ENCODE results near the gene SEC24D.

The SEC24D gene

DNA sequence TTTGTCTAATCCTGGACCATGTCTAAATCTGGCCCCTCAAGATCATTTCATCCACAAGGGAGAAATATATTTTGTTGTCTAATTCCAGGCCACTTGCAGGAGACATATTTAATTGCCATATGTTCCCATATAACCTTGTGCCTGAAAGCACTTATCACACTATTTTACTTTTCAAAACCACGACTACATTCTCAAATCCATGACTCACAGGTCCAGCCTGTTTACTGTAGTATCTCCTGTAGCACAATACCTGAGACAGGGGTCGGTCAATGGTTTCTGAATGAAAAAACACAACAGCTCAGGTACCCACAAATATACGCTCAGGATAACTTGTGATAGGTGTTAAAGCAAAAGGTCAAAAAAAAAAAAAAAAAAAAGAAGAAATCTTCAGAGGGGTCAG, 60.9 kb downstream of the SEC24D start:
- H3K4me3 ChIP-seq (ENCODE audit: low read depth, low read length): no peak overlapping the region

DNA sequence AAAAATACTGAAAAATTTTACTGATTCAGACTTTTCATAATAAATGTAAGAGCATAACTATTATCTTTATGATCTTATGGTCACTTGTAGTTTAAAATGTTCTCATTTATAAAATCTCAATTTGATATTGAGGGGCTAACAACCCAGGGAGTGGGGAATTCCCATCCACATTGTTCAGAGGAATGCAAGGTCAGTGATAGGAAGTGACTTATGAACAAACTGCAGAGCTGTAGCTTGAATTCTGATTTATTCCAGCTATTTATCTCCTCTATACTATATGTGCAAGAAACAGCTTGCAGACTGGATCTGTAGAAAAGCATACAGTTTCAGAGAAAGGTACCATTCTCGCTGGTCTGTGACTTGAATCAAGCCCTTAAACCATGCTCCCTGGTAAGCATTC, 61.6 kb downstream of the SEC24D start:
- H3K4me3 ChIP-seq (ENCODE audit: low read depth, low read length): no peak overlapping the region

DNA sequence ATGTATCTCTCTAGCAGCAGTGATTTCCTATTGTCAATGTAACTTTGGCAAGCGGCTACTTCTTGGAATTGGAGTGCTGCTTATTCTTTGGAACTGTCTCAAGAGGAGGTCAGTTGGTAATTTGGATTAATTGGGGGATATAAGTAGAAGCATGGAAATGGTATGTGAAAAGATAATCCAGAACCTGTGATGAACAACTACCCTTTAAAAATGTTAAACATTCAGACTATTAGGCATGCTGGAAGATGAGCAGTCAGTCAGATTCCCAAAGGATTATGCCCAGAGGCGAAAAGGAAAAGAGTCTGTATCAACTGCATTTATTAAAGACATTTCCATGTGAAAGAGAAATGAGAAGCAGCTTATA, 62.5 kb downstream of the SEC24D start:
- H3K4me3 ChIP-seq (ENCODE audit: low read depth, low read length): no peak overlapping the region

DNA sequence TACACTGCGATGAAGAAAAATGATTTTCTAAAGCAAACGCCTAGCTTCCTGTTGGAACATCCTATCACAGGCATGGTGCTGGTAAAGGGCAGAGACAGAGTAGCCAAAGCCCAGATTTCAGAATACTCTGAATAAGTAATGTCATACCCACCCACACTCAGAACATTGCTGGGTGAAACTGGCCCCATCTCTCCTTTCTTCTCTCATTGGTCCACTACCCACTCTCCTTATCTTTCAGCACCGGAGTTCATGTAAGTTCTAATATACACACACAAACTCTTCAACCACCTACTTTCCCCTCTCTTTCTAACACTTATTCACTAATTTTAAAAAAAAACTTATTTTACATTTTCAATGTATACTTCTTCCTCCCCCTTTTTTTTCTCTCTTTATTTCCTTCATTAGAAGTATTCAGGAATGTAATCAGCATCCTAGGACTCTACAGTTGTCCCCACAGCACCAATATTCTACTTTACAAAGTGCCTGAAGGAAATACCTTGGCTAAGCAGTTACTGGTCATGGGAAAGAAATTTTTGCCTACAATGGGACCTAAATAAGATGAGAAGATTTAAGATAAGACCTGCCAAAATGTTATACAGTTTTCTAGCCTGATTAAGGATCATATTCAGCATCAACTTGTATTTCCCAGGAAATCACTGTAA, 63.0 kb downstream of the SEC24D start:
- H3K4me3 ChIP-seq (ENCODE audit: low read depth, low read length): no peak overlapping the region

DNA sequence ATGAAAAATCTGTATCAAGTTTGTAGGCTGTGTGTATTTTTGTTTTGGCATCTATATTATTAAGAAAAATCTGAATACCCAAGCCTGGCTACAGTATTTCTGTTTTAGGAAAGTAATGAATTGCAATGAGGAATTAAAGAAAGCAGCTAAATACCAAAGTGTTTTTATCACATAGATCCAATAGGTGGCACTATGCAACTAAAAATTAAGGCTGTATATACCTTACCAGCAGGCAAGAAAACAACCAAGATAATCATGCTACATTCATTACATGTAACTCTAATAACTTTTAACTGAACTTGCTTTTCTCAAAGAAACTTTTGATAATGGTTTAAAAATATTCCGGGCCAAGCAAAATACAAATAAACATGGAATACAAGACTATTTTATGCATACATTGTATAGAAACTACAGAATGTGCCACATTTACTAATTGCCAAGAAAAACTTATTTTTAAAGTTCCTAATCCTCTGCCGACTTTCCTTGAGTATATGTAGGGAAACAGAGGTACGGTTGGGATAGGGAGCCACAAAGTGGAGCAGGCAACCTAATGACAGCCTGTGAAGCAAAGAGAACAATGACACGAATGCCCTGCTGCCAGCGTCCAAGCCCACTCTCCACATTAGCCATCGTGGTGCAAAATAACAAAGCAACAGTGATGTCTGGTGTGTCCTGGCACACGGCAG, 63.7 kb downstream of the SEC24D start:
- no peak overlapping the region for H3K4me3 ChIP-seq (ENCODE audit: low read depth, low read length)

DNA sequence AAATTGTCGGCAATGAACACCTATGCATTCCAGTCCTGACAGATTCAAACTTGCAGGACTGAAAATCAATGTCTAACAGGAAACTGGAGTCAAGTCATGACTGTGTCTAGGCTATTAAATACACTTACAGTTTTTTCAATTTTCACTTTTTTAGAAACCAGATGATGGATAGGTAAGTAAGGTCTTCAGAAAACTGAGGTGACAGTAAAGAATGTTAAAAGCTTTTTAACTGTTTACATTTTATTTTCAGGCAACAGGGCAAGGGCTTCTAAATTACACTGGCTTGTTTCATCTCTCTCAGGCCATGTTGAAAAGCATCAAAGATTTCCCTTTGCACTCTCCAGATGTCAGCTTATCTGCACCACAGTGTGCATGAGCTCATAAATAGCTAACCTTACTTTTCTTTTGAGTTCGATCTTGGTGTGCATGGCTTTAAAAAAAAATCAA, 65.2 kb downstream of the SEC24D start:
- no peak overlapping the region for H3K4me3 ChIP-seq (ENCODE audit: low read depth, low read length)

DNA sequence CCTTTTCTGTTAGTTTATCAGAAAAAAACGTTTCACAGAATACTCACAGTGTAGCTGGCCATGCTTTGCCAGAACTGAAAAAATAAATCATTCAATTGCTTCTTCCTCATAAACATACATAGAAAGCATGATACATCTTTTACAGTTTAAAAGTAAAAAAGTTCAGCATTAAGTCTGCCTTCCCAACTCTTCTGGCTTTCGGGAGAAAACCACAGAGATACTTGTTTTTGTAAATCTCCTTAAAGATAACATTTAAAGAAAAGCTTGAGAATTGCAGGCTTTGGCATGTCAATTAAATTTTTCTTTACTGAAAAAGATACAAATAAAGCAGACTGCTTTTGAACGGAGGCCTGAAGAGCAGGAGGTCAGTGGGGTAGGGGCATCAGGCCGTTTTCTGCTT, 66.8 kb downstream of the SEC24D start:
- no peak overlapping the region for H3K4me3 ChIP-seq (ENCODE audit: low read depth, low read length)

DNA sequence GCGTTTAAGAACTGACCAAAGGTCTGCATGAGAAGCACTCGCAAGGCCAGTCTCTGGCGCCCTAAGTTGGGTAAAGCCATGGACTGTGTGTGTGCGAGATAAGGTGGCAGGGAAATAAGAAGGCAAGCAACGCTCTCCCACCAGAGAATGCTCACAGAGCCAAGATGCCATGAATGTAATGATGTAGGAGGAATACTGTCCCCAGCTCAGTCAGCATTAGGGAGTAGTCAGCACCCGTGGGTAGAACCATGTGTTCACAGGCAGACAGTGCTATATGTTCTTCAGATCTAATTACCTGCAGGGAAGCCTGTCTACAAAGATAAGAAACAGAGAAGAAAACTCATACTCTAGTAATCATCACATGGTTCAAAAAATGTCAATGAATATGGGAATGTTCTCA, 68.8 kb downstream of the SEC24D start:
- no peak overlapping the region for H3K4me3 ChIP-seq (ENCODE audit: low read depth, low read length)

DNA sequence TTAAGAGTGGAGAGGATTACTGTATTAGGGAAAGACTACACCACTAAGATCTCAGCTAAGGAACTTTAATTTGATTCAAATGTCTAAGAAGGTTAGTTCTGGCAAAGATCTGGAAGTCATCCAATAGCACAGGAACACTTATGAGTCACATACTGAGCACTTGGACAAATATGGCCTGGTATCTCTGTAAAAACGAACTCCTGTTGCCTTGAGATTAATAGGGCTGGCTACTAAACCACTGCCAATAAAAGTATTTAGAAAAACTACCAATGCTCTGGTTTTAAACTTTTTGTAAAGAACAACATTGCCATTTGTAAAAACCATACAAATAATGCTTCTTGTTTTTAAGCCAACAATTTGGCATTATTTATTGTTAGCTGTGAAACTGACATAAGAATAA, 70.5 kb downstream of the SEC24D start:
- H3K4me3 ChIP-seq (ENCODE audit: low read depth, low read length): no peak overlapping the region

DNA sequence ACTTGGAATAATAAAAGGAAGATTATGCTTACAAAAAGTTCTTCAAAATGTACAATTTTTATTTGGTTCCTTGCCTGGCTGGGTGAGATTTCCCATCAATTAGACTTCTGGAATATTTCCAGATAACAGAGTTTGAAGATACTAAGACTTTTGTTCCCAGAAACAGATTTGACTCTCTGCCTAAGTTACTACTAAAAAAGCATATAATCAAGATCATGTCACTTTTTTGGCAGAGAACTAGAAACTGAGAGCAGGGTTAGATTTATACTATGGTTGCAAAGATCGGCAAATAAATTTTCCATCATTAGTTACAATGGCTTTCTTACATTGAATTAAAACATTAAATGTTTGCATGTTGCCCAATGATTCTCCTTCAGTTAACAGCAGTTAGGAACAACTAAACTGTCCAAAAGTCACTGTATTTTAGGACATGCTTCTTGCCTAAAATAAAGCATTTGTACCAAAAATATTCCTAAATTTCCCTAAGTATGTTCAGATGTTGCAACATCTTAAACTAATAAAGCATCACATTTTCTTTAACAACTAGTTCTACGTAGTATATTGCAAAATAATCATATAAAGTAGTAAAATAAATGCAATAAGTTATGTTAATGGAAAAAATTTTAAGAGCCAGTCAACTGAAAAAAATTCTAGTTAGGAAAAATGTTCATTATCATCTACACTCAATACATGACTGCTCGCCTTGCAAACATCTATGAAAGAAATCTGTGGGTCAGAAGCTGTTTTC, 73.0 kb downstream of the SEC24D start:
- no peak overlapping the region for H3K4me3 ChIP-seq (ENCODE audit: low read depth, low read length)

DNA sequence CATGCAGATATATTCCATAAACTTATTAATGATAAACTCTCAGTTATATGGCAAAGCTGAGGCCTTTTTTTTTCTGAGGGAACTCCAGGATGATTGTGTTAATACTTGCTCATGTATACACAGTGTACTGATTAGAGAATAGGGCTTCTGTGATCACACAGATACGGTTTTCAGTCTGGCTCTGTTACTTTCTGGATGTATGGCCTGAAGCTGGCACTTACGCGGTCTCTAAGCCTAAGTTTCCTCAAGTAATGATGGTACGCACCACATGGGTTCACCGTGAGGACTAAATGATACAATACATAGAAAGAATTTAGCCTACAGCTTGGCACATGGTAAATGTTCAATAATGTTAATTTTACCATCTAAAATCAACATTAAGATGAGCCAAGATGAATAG, 73.8 kb downstream of the SEC24D start:
- H3K4me3 ChIP-seq (ENCODE audit: low read depth, low read length): no peak overlapping the region

DNA sequence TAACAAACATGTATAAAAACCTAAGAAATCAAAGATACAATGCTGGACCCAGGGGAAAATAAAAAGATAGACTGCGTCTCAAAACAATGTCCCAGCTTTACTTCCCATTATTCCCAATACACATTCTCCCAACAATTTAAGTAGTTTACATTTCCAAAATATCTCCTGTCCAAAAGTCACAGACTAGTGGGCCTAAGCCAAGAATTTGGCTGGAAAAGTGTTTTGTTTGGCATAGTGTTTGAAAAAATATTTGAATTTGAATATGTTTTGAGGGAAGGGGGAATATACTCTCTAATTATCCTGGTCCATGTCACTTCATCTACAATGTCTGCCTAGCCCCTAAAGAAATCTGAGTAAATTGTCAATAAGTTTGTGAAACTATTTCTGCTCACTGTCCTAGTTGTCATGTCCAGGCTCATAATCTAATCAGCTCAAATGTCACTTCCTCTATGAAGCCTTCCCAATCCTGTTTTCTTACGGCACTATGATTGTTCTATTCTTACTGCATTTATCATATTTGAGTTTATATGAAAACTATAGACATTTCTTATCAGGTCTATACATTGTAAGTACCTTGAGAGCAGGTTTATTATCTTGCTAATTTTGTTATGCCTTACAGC, 74.4 kb downstream of the SEC24D start:
- no peak overlapping the region for H3K4me3 ChIP-seq (ENCODE audit: low read depth, low read length)

DNA sequence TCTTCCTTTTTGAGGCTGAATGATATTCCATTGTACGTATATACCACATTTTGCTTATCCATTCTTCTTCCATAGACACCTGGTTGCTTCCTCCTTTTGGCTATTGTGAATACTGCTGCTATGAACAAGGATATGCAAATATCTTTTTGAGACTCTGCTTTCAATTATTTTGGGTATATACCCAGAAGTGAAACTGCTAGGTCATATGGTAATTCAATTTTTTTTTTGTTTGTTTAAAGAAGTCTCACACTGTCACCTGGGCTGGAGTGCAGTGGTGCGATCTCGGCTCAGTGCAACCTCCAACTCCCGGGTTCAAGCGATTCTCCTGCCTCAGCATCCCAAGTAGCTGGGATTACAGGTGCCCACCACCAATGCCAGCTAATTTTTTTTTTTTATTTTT, 75.4 kb downstream of the SEC24D start:
- no peak overlapping the region for H3K4me3 ChIP-seq (ENCODE audit: low read depth, low read length)

DNA sequence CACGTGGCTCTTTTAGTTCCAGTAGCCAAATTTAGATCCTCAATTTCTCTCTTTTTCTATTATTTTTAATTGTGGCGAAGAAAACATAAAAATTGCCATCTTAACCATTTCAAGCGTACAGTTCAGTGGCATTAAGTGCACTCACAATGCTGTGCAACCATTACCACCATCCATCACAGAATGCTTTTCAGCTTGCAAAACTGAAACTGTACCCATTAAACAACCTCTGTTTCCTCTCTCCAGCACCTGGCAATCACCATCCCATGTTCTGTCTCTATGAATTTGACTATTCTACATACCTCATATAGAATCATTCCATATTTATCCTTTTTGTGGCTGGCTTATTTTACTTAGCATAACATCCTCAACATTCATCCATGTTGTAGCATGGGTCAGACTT, 75.8 kb downstream of the SEC24D start:
- H3K4me3 ChIP-seq (ENCODE audit: low read depth, low read length): no peak overlapping the region

DNA sequence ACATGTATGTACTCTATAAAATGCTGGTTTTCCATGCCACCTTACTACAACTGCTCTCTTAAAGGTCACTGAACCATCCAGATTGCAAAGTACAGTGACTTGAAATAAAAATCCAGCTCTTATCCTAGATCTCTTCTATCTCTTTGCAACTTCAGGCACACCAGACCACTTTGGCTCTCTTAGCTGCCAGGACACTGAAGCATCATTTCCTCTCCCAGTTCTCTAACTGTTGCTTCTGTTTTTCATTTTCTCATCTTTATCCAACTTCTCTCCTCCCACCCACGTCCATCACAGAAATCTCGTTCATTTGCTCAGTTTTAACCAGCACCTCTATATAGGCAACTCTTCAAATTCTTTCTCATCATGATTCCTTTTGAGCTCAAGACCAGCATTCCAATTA, 76.4 kb downstream of the SEC24D start:
- H3K4me3 ChIP-seq (ENCODE audit: low read depth, low read length): no peak overlapping the region

DNA sequence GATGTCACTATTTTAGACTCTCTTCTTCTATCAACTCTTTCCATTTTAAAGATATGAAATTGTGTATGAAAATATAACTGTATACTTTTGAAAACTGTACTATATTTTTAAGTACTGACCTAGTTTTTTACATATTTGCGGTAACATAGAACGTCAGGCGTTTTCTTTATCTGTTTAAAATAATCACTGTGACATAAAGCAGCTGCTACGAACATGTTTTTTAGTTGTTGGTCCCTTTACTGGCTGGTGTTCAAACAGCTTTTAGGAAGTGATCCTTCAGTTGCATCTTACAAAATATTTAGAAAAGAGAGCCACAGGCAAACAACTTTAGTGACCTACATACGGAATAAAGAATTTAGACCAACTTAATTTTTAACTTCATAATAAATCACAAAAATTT, 77.6 kb downstream of the SEC24D start:
- no peak overlapping the region for H3K4me3 ChIP-seq (ENCODE audit: low read depth, low read length)

DNA sequence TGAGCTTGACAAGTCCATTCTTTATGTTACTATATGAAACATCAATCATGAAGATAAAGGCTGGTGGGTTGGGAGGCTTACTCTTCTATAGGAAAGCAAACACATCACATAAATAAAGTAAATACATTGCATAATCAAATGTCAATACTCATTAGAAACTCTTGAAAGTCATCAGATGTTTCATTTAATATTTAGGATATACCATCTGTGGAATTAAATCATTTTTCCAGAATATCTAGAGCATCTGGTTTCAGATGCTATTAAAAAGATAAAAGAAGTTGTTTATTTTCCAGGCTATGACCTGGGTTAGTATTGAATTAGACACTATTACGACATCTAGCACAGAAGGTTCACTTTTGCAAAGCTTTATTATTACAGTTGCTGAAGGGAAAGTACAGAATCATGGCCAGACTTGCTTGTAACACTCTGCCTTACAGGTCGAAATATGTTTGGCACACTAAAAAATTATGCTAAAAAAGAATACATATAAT, 78.1 kb downstream of the SEC24D start:
- no peak overlapping the region for H3K4me3 ChIP-seq (ENCODE audit: low read depth, low read length)

DNA sequence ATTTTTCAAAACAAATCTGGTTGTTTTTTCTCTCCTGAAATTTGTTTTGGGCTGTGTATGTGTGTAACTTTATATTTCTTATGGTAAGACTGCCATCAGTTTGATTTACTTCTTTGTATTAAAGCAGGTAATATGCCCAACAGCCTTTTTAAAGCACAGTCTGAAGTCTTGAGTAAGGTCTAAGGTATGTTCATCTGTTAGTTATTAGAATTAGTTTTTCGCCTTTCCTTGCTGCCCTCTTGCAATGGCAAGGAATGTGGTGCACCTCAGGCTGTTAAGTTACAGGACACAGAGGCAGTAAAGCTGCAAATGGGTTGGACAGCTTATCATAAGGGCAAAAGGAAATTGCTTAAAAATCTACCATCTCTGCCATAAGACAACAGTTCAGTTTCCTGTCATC, 79.0 kb downstream of the SEC24D start:
- no peak overlapping the region for H3K4me3 ChIP-seq (ENCODE audit: low read depth, low read length)

DNA sequence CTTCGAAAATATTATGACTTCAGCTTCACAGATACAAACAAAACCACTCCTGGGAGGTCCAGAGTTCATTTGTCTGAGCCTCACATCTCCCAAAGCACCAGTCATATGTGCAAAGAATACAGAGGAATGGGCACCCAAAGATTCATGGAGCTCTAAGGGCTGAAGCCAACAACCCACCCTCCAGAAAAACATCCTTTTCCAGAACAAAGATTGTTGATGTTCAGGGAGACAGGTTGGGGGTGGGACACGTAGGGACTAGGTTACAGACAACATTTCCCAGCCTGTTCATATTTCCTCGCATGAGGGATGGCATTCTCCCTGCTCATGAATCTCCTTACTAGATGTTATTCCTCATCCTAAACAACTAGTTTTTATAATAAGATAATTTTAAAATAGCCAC, 79.5 kb downstream of the SEC24D start:
- no peak overlapping the region for H3K4me3 ChIP-seq (ENCODE audit: low read depth, low read length)

DNA sequence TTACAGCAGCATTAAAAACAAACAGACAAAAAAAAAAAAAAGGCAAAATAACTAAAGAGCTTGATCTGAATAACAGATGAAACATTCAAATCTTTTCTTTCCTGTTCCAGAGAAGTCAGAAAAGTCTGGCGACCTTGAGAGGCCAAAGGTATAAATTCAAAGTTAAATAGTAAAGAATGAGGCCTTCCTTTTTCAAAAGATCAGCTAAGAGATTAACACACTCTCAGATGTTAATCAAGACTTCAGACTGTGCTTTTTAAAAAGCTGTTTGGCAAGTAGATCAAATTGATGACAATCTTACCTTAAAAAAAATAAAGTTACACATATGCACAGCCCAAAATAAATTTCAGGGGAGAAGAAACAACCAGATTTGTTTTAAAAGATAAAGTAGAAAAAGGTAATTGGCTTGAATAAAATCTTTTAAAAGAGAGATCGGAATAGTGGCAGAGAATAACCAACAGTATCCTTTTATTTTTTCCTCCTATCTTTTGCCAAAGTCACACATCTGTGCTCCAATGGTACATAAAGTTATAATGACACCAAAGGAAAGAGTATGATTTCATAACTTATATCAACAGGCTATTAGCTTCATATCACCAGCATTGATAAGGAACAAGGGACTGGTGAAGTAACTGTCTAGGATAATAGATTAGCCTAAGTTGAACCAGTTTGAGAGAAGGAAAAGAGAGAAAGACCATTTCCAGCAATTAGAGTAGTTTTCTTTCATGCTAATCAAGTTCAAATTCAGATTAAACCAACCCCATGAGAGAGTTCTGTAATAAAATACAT, 80.3 kb downstream of the SEC24D start:
- H3K4me3 ChIP-seq (ENCODE audit: low read depth, low read length): no peak overlapping the region

DNA sequence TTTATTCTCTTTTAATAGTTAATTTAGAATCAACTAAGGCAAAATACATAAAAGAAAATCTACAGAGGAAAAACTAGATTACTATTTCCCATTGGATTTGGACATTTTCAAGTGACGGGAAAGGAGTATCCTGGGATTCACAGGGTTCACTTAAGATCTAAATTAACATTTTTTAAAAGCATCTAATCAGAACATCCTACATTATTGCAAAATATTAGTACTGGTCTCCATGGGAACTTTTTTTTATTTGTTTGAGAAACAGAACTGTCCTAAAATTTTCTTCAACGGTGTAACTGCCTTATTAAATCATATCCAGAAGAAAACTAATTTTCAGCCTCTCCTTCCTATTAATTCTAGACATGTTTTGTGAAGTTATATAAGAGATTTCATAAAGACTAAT, 81.0 kb downstream of the SEC24D start:
- no peak overlapping the region for H3K4me3 ChIP-seq (ENCODE audit: low read depth, low read length)

Data from iPS-11a (cell line).